GM12873 (cell line): ENCODE measurements around the gene OBP2A.

Experiments
- CTCF ChIP-seq: IDR thresholded peaks from 2 replicates; pipeline ENCODE4 v1.5.1; 2012; ENCODE audit warnings: low read depth, mild to moderate bottlenecking, moderate library complexity, low read length, control low read depth; ENCODE audit not compliant: insufficient read depth; ENCODE audit errors: missing control alignments

The OBP2A gene

GRCh38 chr9:135555203-135555602 is 9.3 kb downstream of the OBP2A start:
- no peak for TF ChIP-seq CTCF

DNA sequence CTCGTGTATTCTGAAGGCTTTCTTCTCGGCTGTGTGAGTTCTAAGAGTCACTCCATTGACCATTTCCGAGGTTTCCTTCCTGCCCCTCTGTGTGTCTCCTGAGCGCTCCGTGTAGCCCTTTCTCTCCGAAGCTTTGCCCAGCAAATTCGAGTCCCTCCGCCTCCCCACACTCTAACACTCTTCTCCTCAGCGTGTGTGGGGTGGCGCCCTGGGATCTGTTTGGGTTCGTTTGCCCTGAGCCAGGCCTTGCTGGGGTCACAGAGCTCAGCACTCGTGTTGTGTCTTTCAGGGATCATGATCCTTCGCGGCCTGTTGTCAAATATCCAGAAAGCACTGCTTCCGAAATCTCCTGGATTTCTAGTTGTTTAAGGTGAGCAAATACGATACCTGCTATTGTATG is 10.0 kb downstream of the OBP2A start:
- no peak for TF ChIP-seq CTCF

- TF ChIP-seq CTCF, result no peak
Observed at GRCh38 chr9:135559606-135560005, 13.7 kb downstream of the OBP2A start.

- TF ChIP-seq CTCF, result no peak
Observed at GRCh38 chr9:135561391-135562234, 15.7 kb downstream of the OBP2A start, which contains the start of gene PAEP. TSS of gene PAEP (plus strand) at chr9:135561756.

- no peak for TF ChIP-seq CTCF
Observed at GRCh38 chr9:135562235-135562745, 16.4 kb downstream of the OBP2A start.

DNA sequence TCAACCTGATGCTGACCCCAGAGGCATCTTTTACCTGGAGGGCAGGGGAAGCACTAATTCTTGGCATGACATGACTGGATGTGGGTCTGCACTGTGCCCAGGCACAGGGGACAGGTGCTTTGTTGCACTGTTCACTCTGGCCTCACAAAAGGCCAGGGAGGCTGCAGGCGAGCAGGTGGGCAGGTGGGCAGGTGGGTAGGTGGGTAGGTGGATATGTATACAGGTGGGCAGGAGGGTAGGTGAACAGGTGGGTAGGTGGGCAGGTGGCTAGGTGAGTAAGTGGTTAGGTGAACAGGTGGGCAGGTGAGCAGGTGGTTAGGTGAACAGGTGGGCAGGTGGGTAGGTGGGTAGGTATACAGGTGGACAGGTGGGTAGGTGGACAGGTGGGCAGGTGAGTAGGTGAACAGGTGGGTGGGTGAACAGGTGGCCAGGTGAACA is 17.1 kb downstream of the OBP2A start:
- TF ChIP-seq CTCF, result no peak

DNA sequence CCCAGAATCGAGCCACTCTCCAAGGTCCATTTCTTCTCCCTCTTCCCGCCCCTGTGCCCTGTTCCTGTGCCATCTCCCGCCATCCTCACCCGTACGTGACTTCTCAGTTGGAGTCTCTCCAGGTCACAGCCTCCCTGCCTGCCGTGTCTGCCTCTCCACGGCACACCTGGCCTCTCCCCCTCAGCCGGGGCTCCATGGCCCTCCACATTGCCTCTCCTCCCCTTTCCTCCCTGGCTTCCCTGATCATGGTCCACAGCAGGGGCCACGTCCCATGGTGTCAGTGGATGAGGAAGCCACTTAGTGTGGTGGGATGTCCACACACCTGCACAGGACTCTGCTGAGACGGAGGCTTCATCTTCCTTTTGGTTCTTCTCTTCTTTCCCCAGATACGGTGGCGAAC is 17.9 kb downstream of the OBP2A start:
- no peak for TF ChIP-seq CTCF
